ENCODE results near the gene KDM1A.

KDM1A gene

DNA sequence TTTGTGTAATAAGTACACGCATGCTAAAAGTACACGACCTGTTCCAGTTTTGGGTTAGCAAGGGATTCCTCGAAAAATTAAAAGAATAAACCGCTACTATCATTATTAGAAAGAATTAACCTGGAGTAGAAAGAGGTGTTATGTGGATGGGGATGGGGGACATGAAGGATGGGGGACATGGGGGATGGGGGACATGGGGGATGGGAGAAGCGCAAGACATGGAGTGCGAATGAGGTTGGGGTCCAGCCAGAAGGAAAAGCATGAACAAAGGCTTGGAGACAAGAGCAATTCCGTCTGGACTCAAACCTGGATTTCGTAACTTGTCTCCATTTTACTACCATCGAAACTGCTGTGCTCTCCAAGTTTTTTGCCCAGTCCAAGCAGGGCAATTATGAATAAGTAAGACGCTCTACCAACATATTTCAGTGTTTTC is 591 bp upstream of the KDM1A start:
- DNase-seq: no peak

DNA sequence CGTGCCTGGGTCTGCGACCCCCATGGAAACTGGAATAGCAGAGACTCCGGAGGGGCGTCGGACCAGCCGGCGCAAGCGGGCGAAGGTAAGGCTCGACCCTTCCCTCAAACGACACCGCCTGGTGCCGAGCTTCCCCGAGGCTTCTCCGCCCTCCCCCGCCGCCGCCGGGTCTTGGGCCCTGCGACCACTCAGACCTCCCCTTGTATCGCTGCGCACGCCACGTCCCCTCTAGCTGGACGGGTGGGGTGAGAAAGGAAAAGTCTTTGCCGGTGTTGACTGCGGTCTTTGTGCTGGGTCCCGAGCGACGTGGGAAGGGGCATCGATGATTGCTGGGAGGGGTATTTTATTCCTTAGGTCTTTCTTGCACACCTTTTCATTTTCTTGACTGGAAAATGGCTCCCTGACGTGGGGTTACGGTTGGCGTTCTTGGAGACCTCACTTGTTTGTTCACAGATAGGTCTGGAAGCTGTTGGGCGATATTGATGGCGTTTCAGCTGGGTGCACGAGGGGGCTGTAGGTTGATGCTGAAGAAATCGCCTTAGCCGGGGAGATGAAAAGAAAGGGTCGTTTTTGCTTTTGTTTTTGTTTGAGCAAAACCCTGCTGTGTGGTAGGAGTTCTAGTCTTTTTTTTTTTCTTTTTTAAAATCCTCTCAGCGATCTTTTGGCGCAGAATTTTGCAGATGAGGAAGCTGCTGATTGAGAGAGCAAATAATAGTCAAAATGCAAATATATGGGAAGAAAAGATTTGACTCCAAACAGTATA is 776 bp downstream of the KDM1A start:
- no peak for DNase-seq

DNA sequence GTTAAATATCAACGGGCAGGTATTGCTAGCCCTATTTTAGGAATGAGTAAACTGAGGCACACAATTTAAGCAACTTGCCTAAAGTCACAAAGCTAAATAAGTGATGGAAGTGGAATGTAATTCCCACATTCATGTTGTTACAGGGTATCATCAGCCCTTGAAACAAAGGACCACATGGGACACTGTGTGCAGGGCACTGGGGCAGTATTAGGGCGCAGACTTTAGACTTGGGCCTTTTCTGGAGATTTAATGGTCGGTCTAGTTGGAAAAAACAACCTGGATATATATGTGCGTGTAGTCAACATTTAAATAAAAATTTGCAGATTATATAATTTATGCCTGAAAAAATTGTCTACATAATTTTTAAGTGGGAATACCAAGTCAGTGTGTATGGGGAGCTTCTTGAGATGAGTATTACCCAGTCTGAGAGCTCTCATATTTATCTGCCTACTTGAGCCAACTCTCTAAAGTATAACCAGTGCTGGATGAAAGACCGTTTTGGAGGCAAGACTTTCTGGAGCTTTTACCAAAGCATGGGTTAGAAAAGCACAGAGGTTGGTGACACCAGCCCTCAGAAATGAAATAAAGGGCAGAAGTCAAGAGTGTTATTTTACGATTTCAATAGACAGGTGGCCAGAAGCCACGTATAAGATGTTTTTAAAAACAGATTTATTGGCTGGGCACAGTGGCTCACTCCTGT is 1.6 kb downstream of the KDM1A start:
- no peak for DNase-seq

DNA sequence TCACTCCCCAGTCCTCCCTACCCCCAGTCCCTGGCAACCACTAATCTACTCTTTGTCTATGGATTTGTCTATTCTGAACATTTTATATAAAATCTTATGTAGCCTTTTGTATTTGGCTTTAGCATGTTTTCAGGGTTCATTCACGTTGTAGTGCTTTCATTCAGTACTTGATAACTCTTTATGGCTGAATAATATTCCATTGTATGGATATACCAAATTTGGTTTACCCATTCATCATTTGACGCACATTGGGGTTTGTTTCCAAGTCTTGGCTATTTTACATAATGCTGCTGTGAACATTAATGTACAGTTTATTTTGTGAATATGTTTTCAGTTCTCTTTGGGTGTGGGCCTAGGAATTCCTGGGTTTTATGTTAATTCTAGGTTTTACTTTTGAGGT is 2.6 kb downstream of the KDM1A start:
- no peak for DNase-seq

DNA sequence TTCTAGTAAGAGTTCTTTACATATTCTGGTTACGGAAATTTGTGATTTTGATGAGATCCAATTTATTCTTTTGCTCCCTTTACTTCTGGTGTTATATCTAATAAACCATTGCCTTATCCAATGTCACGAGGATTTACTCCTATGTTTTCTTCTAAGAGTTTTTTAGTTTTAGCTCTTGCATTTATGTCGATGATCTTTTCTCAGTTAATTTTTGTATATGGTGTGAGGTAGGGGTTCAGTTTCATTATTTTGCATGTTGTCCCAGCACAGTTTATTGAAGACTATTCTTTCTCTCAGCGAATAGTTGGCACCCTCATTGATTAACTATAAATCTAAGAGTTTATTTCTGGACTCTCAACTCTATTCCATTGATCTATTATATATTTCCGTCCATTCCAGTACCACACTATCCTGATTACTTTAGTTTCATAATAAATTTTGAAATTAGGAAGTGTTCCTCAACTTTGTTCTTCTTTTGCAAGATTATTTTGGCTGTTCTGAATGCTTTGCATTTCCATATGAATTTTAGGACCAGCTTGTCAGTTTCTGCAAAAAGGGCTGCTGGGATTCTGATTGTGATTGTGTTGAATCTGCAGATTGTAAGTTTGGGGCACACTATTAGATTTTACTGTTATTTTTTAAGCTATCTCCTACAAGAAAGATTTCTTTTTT is 4.0 kb downstream of the KDM1A start:
- DNase-seq: no peak

DNA sequence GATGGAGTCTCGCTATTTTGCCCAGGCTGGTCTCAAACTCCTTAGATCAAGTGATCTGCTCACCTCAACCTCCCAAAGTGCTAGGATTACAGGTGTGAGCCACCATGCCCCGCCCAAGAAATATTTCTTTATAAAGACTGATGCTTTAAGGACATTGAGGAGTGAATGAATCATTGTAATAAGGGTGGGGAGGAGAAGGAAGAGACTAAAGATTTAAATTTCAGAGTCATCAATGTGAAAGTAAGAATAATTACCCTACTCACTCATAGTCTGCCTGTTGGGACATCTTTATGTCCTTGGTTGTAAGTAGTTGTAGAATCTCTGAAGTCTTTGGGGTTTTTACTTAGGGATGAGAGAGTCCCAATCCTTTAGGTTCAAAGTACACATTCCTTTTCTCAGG is 7.3 kb downstream of the KDM1A start:
- no peak for DNase-seq

DNA sequence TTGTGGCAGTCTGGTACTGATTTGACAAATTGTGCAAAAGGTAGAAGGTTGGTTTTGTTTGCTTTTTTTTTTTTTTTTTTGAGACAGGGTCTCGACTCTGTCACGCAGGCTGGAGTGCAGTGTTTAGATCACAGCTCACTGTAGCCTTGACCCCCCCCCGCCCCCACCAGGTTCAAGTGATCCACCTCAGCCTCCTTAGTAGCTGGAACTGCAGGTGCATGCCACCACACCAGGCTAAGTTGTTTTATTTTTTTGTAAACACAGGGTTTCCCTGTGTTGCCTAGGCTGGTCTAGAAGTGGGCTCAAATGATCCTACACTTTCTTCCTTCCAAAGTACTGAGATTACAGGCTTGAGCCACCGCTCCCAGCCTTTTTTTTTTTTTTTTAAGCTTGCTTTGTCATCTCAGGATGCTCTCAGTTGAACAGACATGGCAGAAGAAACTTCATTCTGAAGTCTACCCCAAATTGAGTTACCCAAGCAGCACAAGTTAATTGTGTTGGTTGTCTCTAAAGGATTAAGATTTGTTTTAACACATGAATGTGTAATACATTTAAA is 8.2 kb downstream of the KDM1A start:
- no peak for DNase-seq

DNA sequence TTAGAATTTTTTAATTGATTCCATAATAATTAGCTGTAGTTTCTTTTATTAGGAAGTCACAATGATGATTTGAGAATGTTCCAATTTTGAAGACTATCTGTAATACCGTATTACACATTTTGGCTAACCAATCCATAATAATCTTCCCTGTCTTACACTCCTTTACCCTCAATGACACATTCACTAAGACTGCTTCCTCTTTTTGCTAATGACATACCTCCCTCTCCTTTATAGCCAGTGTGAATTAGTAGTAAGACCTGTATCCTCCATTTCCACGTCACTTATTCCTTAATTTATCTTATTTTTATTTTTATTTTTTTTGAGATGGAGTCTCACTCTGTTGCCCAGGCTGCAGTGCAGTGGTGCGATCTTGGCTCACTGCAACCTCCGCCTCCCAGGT is 10.1 kb downstream of the KDM1A start:
- no peak for DNase-seq

DNA sequence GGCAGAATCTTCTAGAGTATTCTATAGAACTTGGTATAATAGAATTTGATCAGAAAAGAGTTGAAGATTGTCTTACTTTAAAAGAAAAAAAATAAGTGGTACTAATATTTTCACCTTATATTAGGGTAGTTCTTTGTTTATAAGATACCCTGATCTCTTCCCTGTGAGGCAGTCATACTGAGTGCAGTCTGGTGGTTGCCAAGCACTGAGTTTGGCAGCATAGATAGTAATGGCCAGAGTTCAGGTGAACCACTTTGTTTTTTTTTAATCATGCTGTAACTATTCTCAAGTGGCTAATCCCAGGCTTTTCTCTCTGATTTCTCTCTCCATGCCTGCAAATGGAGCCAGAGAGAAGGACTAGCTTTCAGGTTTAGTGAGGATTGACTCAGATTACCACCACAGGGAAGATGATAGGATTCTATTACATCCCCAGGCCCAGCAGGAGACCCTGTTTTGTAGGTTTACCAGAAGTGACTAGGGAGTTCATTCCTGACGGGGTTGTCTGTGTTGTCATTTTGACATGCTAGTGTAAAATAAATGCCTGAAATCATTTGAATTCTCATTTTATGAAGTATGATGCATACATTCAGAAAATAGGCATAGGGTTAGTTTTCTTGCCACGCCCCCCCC is 16.7 kb downstream of the KDM1A start:
- no peak for DNase-seq

DNA sequence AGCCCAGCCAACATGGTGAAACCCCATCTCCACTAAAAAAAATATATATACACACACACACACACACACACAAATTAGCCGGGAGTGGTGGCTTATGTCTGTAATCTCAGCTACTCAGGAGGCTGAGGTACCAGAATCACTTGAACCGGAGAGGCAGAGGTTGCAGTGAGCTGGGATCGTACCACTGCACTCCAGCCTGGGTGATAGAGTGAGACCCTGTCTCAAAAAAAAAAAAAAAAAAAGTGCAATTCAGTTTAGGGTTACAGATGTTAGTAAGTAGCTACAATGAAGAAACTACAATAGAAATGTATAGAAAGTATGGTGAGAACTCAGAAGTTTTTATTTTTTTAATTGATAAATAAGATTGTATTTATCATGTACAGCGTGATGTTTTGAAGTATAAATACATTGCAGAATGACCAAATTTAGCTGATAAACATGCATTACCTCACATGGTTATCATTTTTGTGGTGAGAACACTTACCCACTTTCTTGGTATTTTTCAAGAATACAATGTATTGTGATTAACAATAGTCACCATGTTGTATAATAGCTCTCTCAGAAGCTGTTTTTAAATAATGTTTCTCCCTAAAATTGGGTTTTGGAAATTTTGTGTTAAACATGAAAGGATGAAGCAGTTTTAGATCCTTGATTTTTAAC is 17.9 kb downstream of the KDM1A start:
- no peak for DNase-seq

DNA sequence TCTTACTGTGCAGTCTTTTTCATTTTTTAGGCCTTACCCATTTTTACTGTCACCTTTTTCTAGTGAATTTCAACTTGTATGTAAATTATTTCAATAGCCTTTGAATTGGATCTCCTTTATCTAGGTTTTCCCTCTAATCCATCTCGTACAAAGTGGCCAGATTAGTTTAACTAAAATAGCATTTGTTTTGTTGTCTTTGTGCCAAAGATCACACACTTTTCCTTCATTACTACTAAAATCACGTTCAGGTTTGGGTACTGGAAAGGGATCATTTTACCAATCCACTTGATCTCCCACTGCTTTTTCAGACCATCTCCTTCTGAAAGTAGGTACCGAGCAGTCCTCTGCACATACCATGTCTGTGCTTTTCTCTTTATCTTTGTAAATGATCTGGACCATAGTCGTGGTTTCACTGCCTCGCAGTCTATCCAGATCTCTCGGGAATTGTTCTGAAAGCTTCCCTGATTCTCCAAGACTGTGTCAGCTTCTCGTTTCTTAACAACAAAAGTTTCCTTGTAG is 20.1 kb downstream of the KDM1A start:
- no peak for DNase-seq

DNA sequence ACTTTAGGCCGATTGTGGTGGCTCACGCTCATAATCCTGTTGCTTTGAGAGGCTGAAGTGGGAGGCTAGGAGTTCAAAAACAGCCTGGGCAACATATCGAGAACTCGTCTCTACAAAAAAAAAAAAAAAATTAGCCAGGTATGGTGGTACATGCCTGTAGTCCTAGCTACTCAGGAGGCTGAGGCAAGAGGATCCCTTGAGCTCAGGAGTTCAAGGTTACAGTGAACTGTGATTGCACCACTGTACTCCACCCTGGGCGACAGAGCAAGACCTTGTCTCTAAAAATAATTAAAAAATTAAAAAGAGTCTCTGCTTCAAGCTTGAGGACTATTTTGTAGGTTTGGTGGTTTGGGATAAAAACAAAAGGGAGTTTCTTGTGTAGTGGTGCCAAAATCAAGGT is 21.2 kb downstream of the KDM1A start:
- no peak for DNase-seq

DNA sequence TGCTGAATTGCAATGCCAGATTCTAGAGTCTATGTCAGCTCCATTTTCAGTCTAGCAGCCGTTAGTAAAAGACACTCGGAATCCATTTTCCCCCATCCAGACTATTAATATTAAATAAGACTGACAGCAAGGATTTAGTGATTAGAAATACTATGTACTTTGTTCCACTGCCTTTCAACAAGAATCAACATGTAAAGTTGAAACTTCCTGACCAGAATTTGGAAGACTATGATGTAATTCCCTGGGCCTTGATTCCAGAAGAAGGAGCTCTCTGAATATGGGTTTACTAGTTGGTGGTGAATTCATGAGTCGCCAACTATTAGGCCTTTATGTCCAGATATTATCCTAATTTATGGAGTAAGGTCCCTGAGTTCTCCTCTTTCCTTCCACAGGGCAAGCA is 24.8 kb downstream of the KDM1A start:
- no peak for DNase-seq

DNA sequence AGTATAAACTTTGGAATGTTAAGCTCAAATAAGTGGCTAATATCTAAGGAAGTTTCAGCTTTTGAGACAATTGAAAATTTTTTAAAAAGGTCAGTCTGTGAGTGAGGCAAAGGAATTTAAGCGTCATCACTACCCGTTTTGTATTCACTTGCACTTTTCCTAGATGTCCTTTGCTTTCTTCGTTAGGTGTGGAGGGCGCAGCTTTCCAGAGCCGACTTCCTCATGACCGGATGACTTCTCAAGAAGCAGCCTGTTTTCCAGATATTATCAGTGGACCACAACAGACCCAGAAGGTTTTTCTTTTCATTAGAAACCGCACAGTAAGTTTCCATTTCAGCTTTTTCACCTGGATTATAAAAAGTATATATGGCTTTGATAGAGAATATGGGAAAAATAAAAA is 30.9 kb downstream of the KDM1A start:
- DNase-seq: no peak

DNA sequence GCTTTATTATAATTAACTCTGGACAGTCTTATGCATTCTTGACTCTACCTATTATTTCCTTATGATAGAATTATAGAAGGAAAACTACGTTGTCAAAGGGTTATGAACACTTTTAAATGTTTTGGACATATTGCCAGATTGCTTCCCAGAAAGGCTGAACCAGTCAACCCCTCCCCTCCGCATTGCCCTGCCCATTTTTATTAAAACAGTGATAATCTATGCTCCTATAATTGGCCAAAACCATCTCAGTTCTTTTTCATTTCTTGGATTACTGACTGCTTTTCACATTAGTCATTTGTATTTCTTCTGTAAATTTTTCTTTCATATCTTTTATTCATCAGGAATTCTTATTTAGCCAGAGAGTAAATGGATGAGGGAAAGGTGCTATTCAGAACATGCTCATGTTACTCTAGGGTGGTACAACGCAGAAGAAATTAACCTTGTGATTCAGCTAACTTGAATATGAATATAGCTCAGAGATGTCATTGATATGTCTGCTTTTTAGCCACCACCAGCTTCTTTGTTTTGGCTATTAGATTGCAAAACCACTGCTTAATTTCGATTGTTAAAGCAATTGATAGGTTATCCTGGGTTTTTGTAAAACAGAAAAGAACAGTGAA is 32.1 kb downstream of the KDM1A start:
- no peak for DNase-seq

DNA sequence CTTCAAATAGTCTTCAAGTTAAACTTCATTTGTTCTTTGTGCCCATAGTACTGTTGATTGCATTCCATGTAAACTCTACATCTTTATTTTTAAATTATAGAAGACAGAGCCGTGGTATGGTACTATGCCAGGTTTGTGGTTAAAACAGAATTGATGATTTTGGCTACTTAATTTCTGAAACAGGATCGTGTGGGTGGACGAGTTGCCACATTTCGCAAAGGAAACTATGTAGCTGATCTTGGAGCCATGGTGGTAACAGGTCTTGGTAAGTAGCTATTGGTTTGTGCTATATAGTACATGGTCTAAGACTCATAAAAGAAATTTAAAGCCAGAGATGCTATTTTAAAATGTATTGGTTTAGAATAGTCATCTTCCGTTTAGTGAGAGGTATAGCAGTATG is 38.0 kb downstream of the KDM1A start:
- DNase-seq: no peak

DNA sequence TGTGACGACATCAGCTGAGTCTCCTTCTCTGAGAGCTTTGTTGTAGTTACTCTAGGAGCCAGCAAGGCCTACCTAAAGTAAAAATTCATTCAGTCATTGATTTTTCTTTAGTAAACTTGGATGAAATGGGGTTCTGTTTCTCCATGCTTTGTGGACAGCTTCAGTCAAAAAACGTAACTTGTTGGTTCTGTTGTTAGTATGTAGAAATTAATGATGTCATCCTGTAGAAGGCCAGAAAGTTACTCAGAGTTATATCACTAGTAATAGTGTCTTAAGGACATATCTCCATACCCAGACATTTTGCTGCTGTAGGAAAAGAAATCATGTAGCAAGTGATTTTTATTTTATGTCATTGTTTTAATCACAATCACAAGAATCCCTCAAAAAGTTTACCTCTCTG is 43.0 kb downstream of the KDM1A start:
- no peak for DNase-seq

DNA sequence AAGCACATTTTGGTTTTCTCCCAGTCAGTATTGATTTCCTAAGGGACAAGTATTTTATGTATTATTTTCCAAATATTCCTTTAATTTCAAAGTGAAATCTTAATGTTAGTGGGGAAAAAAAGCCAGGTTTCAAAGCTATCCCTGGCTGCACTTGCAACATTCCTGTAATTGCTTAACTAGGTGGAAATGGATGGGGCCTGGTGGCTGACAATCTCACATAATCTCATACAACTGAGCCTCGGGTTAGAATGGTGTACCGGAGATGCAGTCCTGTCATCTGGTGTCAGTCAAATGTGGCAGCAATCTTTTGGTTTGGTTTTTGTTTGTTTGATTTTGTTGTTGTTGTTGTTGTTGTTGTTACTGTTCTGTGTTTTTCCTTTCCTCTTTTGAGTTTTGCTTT is 46.1 kb downstream of the KDM1A start:
- DNase-seq: no peak

DNA sequence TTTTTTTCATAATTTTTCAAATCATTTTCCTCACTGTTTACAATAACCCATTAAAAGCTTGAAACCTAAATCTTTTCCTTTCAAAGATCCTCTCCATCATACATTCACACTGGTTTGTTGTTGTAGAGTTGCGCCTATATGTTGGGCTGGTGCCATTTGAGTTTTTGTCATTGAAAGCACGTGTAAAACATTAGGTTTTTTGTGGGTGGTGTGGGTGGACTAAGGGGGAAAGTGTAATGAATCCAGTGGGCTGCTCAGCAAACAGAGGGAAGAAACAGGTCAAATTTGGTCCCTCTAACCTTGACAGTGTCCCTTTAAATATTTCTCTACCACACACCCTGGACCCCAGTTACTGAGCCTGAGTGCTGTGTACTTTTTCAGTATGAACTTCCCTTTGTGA is 46.8 kb downstream of the KDM1A start:
- DNase-seq: no peak

DNA sequence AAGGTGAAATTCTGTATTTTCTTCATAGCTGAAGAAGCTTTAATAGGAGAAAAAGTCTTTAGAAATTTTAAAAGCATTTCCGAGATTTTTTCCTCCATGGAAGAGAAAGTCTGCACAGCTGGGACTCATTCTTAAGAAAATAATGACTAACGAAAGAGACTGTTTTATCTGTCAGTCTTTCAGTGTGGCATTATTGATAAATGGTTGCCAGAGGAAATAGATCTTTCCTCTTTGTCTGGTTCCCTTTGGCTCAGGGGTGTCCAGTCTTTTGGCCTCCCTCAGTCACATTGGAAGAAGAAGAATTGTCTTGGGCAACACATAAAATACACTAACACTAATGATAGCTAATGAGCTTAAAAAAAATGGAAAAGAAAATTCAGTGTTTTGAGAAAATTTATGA is 49.9 kb downstream of the KDM1A start:
- no peak for DNase-seq

DNA sequence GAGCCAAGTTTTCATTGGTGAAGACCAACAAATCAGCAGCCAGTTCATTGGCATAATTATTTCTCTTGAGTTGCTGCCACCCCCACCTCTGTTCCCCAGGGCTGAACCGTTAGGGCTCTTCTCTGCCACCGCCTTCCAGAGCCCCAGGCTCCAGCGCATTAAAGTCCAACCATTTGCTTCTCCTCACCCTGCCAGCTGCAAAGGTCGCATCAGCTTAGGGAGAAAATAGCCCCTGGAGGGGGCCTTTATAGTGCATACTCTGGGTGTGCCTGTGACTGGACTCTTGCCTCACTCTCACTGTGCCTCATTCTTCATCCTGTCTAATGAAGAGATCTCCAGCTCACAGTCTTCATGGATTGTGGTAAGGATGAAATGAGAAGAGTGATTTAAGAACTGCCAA is 50.4 kb downstream of the KDM1A start:
- no peak for DNase-seq

DNA sequence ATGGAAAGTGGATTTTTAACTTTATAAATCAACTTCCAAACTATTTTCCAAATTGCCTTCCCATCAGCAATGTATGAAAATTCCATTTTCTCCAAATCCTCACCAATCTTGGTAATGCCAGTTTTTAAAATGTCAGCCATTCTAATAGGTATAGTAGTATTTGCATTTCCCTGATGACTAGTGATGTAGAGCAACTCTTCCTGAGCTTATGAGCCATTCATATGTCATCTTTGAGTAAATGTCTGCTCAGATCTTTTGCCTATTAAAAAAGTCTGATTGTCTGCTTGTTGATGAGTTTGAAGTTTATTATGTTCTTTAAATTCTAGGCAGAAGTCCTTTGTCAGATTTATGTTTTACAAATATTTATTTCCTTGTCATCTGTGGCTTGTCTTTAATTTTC is 54.7 kb downstream of the KDM1A start:
- no peak for DNase-seq

All from CD4-positive, alpha-beta T cell treated with Interleukin-15 for 1 hour (primary cell).